ENCODE data around the gene UGT1A9.

Gene UGT1A9

DNA sequence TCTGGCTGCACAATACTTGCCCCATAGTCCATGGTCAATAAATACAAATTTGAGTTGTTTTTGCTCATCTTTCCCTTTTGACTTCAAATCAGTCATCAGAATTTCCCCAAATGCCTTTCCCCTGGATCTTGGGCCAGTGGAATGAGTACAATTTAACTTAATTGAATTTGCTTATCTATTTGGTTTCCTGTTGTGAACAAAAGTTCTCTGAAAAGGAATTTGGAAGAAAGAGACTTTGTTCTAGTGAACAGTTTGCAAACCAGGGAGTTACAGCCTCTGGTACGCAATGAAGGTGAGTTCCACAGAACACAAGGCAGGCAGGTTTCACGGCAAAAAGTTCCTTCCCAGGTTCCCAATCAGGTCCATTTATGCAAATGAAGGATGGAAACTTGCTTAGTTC, 87.2 kb downstream of the UGT1A9 start:
- DNase-seq (ENCODE audit: low read depth, low spot score): no peak

DNA sequence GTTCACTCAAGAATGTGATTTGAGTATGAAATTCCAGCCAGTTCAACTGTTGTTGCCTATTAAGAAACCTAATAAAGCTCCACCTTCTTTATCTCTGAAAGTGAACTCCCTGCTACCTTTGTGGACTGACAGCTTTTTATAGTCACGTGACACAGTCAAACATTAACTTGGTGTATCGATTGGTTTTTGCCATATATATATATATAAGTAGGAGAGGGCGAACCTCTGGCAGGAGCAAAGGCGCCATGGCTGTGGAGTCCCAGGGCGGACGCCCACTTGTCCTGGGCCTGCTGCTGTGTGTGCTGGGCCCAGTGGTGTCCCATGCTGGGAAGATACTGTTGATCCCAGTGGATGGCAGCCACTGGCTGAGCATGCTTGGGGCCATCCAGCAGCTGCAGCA, 88.3 kb downstream of the UGT1A9 start, which contains the start of gene UGT1A1:
Gene UGT1A1, plus strand, starts transcription at position 228 of the 400 bp plus-strand sequence. Its CDS starts 18 bp downstream, at position 246.
- DNase-seq (ENCODE audit: low read depth, low spot score): no peak

DNA sequence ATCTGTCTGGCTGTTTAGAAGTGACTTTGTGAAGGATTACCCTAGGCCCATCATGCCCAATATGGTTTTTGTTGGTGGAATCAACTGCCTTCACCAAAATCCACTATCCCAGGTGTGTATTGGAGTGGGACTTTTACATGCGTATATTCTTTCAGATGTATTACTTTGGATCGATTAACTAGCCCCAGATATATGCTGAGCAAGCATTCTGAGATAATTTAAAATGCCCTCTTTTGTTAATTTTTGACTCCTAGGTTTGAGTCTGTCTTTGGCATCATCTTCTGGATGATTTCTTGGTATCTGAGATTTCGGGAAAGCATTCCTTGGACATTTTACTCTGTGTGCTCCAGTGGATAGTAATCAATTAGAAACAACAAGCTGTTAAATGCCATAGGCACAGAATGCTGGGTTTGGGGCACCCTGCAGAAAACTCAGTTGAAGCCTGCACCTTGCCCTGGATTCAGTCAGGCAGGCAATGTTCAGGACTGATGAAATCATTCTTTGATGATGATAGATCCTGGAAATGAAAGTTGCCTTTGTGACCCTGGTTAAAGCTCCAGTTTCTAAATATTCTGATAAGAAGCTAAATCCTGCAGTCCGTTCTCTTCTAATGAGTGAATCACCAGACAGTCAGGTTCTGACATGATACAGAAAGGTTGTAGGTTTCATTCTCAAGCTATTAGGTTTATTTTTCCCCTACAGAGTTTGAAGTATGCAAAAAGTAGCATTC, 89.5 kb downstream of the UGT1A9 start:
- no peak for DNase-seq (ENCODE audit: low read depth, low spot score)

DNA sequence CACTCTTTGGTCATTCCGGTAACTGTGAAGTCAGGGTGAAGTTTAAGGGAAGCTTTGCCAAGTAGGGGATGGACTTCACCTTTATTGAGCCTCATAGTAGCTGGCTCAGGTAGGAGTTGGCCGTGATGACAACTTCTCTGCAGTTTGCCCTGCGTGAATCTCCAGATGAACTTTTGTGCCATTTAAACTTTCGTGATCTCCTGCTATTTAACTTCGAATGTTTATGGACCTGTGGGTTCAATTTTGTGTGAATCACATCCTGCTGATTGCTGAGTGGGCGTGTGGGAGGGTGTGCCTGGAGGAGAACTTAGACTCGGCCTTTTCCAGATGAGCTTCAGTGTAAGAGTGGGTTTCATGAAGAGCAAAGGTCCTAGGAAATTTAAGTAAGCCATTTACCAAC, 92.6 kb downstream of the UGT1A9 start:
- no peak for DNase-seq (ENCODE audit: low read depth, low spot score)

DNA sequence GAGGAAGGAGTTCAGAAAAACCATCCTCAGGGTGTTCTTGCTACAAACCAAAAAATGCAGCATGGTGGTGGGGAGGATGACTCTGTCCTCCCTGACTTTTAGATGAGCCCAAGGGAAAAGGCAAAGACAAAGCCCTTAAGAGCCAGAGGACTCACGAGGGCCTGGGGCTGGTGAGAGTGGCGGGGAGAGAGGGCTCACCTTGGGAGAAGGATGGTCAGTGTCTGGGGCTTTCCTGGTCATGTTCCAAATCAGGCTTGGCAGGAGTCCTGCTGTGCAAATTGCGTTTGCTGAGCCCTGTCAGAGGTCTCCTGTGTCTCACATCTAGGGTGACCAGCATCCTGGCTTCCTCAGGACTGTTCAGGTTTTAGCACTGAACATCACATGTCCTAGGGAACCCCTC, 93.1 kb downstream of the UGT1A9 start:
- DNase-seq (ENCODE audit: low read depth, low spot score): no peak

DNA sequence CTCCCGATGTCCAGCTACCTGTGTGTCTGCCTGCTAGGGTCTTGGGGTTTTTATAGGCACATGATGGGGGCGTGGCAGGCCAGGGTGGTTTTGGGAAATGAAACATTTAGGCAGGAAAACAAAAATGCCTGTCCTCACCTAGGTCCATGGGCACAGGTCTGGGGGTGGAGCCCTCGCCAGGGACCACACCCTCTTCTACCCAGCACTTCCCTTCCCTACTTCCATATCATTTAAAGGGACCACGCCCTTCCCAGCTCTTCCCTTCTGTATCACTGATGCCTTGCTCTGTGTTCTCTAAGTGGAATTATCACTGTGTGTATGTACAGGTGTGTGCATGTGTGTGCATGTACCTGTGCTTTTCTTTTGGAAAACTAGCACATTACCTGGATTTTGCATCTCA, 94.7 kb downstream of the UGT1A9 start:
- no peak for DNase-seq (ENCODE audit: low read depth, low spot score)

DNA sequence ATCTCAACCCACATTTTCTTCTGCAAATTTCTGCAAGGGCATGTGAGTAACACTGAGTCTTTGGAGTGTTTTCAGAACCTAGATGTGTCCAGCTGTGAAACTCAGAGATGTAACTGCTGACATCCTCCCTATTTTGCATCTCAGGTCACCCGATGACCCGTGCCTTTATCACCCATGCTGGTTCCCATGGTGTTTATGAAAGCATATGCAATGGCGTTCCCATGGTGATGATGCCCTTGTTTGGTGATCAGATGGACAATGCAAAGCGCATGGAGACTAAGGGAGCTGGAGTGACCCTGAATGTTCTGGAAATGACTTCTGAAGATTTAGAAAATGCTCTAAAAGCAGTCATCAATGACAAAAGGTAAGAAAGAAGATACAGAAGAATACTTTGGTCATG, 96.4 kb downstream of the UGT1A9 start:
- peak; percentile 5 for DNase-seq (ENCODE audit: low read depth, low spot score)

DNA sequence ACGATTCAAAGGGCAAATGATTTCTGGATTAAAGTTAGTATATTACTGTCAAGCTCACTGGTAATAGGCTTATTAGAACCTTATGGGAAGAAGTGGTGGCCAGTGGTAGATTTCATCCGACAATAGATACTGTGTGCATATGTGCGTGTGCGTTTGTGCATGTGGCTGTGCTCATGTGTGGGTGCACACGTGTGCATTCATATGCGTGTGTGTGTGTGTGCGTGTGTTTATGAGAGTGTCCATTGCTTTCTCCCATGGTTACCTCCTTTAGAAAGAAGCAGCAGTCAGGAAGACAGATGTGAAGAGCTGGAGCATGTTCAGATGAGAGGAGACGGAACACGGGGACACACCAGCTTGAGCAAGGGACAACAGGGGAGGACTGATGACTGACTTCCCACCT, 97.6 kb downstream of the UGT1A9 start:
- no peak for DNase-seq (ENCODE audit: low read depth, low spot score)

DNA sequence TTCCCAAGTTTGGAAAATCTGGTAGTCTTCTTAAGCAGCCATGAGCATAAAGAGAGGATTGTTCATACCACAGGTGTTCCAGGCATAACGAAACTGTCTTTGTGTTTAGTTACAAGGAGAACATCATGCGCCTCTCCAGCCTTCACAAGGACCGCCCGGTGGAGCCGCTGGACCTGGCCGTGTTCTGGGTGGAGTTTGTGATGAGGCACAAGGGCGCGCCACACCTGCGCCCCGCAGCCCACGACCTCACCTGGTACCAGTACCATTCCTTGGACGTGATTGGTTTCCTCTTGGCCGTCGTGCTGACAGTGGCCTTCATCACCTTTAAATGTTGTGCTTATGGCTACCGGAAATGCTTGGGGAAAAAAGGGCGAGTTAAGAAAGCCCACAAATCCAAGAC, 100.5 kb downstream of the UGT1A9 start:
- no peak for DNase-seq (ENCODE audit: low read depth, low spot score)

DNA sequence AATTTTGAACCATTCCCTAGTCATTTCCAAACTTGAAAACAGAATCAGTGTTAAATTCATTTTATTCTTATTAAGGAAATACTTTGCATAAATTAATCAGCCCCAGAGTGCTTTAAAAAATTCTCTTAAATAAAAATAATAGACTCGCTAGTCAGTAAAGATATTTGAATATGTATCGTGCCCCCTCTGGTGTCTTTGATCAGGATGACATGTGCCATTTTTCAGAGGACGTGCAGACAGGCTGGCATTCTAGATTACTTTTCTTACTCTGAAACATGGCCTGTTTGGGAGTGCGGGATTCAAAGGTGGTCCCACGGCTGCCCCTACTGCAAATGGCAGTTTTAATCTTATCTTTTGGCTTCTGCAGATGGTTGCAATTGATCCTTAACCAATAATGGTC, 100.9 kb downstream of the UGT1A9 start:
- DNase-seq (ENCODE audit: low read depth, low spot score): no peak

DNA sequence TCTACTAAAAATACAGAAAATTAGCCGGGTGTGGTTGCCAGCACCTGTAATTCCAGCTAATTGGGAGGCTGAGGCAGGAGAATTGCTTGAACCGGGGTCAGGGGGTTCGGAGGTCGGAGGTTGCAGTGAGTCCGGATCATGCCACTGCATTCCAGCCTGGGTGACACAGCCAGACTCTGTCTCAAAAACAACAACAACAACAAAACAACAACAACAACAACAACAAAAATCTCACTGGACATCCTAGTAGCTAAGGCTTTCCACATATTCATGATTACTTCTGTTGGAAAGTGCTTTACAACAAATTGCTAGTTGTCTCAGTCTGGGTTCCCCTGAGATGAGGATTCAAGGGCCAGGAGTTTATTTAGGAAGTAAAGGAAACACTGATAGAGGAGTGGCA, 102.2 kb downstream of the UGT1A9 start:
- DNase-seq (ENCODE audit: low read depth, low spot score): no peak

DNA sequence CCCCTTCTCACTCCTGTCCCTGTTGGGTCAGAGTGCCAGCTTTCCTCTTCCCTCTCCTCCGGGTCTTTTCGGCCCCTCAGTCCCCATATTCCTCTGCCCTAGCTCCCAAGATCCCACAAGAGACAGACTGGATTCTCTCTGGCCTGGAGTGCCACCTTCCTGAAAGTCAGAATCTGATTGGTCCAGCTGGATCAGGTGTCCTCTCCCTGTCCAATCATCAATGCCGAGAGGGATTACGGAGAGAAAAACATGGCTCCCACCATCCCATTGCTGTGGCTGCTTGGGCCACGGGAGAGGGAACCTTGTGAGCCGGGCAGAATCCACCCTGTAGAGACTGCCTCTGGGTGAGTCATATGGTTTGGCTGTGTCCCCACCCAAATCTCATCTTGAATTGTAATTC, 103.7 kb downstream of the UGT1A9 start:
- DNase-seq (ENCODE audit: low read depth, low spot score): no peak

DNA sequence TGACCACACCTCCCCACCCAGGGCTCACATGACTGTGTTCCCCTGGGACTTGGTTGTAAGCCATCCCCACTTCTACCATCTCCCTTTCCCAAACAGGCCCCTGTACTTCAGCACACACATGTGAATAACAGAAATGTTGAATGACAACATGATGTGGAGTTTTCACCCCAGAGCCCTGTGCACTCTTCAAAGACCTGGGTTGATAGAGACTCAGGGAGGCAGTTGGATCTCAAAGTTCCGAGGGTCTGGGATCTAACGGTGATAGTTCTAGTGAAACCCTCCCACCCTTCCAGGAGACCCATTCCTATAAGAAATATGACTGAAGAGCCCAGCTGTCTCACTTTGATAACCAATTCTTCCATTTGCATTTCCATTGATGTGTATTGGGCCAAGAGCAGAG, 106.3 kb downstream of the UGT1A9 start, which contains the start of gene MROH2A:
Gene MROH2A, plus strand, starts transcription at position 301 of the 400 bp plus-strand sequence. CDS start 1,029 bp downstream, outside the sequence.
- DNase-seq (ENCODE audit: low read depth, low spot score): no peak

DNA sequence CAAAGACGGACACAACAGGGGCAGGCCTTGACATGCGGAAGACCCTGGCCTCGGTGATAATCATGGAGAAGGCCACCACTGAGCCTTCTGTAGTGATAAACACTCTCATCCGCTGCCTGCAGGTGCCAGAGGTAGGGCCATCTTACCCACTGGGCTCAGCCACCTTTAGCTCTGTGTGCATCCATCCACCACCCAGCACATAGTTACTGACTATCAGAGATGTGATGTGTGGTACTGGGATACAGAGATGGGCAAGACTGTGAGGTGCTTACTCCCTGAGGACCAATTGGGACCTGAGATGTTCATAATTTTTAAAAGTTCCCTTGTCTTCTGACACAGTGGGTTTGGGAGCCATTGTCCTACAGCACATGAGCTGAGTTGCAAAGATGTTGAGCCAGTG, 108.0 kb downstream of the UGT1A9 start:
- DNase-seq (ENCODE audit: low read depth, low spot score): no peak

DNA sequence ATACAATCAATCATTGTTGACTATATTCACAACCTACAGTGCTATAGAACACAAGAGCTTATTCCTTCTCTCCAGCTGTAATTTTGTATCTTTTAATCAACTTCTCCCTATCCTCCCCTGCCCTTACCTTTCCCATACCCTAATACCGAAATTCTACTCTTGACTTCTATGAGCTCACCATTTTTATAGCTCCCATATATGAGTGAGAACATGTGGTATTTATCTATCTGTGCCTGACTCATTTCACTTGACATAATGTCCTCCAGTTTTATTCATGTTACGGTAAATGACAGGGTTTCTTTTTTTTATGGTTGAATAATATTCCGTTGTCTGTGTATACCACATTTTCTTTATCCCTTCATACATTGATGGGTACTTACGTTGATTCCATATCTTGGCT, 109.1 kb downstream of the UGT1A9 start:
- DNase-seq (ENCODE audit: low read depth, low spot score): no peak

DNA sequence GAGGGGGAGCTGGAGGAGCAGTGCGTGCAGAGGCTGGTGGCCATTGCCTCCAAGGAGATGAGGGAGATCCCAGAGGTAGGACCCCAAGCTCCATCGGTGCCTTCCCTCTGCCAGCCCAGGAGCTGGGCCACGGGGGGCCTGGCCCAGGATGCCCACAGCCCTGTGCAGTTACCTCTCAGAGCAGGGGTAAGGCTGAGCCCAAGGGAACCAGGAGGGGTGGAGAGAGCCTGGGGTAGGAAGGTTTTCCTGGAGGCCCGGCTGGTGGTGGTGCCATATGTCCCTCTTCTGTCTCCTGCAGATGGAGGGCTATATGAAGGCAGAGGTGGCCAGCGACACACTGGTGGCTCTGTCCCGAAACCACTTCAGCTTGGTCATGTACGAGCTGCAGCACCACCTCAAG, 117.9 kb downstream of the UGT1A9 start:
- DNase-seq (ENCODE audit: low read depth, low spot score): no peak

DNA sequence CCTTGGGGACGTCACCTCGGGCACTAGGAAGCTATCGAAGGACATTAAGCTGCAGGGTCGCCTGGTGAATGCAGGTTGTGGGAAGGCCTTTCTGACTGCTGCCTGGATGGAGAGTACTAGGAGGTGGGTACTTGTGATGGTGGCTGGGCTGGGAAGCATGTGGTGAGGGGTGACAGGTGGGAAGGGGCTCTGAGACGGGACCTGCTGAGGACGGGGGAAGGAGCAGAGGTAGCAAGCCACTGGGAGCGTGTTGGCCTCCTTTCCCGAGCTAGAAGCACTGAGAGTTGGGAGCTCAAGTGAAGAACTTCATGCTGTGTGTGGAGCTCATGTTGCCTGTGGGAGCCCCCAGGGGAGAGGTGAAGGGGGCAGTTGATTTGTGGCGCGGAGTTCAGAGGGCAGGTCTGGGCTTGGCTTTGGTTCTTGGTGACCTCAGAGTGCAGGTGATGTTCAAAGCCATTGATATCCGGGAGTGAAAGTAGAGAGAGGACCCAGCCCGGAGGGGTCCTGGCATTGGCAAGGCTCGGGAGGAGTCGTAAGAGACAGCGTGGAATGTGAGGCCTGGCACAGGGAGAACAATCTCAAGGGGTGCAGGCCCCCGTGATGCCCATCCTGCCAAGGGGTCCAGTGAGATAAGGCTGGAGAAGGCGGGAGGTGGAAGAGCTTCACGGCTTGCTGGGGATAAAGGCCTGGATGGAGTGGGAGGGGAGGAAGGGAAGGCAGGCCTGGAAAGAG, 119.6 kb downstream of the UGT1A9 start:
- DNase-seq (ENCODE audit: low read depth, low spot score): no peak

DNA sequence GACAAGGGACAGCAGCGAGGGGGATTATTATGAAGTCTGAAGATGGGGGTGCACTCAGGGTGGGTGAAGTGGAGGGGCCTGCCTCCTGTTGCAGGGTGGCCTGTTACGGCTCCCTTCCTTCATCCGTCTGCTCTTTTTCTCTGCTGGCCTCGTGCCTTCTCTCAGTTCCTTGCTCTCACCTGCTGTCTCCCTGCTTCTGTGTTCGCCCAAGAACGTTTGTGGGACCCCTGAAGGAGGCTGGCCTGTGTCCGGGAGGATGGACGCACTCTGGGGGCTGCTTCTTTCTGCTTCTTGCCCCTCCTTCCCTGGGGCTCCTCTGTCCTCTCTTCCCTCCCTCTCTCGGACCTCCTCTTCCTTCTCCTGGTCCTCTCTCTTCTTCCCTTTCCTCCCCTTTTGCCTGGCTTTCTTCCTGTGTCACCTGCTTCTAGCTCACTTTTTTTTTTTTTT, 120.2 kb downstream of the UGT1A9 start:
- DNase-seq (ENCODE audit: low read depth, low spot score): no peak

DNA sequence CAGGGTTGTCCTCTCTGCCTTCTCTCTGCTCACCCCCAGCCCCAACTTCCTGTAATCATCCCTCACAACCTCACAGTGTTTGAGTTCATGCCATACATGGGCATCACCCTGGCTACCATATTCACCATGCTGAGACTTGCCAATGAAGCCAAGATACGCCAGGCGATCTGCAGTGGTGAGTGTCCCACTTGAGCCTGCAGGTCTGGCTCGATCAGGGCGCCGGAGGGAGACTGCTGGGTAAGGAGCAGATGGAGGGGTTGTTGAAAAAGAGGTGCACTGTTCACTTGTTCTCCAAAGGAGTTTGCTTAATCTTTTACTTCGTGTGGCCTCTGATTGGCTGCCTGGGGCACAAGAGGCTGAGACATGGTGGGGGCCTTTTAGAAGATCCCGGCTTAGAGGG, 121.0 kb downstream of the UGT1A9 start:
- no peak for DNase-seq (ENCODE audit: low read depth, low spot score)

DNA sequence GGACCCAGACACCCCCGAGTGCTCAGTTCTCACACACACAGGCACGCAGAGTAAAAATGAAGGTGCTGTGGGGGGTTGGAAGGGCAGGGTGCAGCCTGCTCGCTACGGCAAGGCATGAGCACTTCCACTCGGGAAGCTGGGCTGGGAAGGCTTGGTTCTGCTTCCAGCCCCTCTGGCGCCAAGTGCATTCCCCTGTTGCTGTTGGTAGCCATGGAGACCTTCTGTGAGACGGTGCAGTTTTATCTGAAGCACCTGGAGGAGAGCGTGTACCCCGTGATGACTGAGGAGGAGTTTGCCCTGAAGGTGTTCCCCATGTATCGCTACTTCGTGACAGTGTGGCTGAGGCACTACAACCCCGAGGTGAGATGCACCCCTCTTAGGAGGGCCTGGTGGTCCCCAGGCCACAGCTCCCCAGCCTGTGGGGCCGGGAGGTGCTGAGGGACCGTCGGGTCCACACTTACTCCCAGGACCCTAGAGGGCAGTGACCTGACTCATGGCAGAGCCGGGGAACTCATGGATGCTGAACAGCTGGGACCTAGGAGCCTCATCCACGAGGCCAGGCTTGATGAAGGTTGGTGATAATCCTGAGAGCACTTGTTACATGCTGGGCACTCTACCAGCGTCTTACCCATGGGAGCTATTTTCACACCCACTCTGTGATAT, 121.9 kb downstream of the UGT1A9 start:
- no peak for DNase-seq (ENCODE audit: low read depth, low spot score)

DNA sequence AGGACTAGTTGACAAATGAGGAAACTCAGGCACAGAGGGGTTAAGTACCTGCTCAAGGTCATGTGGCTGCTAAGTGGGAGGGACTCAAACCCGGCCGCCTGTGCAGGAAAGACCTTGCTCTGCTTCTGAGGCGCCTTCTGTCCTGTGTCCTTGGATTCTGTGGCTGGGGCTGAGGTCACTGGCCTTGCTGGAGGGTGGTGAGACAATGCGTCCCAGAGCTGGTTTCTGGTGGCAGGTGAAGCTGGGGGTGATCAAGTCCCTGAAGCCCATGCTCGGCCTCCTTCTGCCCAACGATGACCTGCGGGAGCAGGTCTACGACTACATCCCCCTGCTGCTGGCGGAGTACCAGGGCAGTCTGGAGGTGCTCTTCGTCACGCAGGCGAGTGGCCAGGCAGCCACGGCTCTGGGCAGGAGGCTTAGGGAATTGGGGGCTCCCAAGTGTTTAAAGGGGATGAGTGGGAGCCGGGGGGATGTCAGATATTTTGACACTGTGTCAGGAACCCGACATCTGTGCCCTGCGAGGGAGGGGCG, 122.5 kb downstream of the UGT1A9 start:
- no peak for DNase-seq (ENCODE audit: low read depth, low spot score)

DNA sequence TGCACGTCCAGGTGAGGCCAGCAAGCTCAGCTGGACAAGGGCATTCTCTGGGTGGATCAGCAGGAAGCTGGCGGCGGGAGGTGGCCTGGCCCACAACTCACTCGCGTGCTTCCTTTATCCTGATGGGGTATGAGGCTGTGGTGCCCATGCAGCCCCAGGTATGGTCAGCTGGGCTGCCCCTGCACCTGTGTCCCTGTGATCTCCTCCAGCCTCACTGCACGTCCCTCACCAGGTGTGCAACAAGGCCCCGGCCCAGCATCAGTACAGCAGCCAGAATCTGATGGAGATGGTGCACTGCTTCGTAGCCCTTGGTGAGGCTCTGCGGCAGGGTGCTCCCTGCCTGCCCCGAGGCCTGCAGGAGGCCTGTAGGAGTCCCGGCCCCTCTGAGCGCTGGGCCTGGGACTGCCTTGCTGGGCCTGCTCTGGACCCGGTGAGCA, 124.1 kb downstream of the UGT1A9 start:
- no peak for DNase-seq (ENCODE audit: low read depth, low spot score)

Data from iPS DF 19.7 (cell line).